ENCODE data around the gene PAX9.

DNA sequence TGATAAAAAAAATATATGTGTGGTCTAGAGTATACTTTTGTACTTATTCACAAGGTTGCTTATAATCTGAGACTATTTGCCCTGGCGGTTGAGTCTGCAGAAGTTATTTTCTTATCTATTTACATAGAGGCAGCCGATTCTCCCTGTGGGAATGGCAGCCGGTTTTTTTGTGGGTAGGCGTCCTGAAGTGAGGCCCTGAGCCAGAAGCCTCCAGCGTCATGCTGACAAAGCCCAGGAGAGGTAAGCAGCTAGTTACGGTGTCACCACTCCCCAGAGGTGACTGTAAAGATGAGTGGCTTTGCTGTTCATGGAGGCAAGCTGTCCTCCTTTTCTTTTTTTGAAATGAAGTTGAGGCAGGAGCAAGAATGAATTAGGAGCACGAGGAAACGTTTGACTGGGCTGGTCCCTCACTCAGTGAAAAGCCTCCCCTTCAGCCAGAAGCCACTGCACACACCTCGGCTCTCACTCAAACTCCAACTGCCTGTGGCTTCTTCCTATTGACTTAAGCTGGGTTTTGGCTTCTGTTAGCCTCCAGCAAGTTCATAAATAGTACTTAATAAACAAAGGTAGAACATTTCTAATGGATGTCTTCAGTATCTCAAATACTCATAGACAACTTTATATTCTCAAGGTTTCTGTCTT lies 21.5 kb downstream of the PAX9 start:
- TF ChIP-seq CTCF (IDR thresholded peaks at IDR 0.05) (no peak), POLR2A (IDR thresholded peaks at IDR 0.05) (no peak)

Measured in heart left ventricle (tissue), 13 donors.